Pancreas (tissue), 10 donors: ENCODE data around the gene TCF7L2. TPM values are rescaled to one million over a fixed set of nuclear protein-coding genes. Genes with fewer than 3 reads are reported as not detected.

Experiments
- ATAC-seq, 4 donors: fragments of 200-7000 bp; cut with Tn5 transposase; one replicate each; pipeline versions ENCODE4 v1.8.0 to v1.9.1; 2020; ENCODE audit warnings: mild to moderate bottlenecking in 4 of 4, moderate library complexity in 4 of 4
- DNase-seq, 6 donors: peaks; one replicate each; pipeline ENCODE4 v3.0.0-alpha.2; 2020
- FAIRE-seq: peaks from 2 replicates; lab custom pipeline; 2012; peaks lifted over from hg19 to GRCh38; lab: Jason Lieb, UNC
- H3K27ac ChIP-seq, 4 donors: fragments of 200-600 bp; sonication (generic); 1 replicate in 3 of 4; 2 replicates in 1 of 4; pipeline versions ENCODE4 v1.5.0 to v1.8.0; 2020
- H3K27me3 ChIP-seq, 4 donors: fragments of 200-600 bp; one replicate each; pipeline ENCODE4 v1.8.0; 2021
- H3K36me3 ChIP-seq, 3 donors: fragments of 200-600 bp; sonication (generic) in 1 of 3; one replicate each; pipeline versions ENCODE4 v1.5.0 to v1.8.0; 2020 to 2021
- H3K4me1 ChIP-seq, 3 donors: fragments of 200-600 bp; one replicate each; pipeline ENCODE4 v1.8.0; 2021
- H3K4me3 ChIP-seq, 4 donors: fragments of 200-600 bp; sonication (generic) in 2 of 4; one replicate each; pipeline versions ENCODE4 v1.5.0 to v1.8.0; 2020 to 2021
- H3K9me3 ChIP-seq, 4 donors: fragments of 200-600 bp; one replicate each; pipeline ENCODE4 v1.8.0; 2021
- WGBS, 2 donors: extraction: QIAGEN DNeasy Blood & Tissue Kit; methylation state at CpG; one replicate each; pipeline ENCODE4 v1.1.7; 2013; 5-methylcytosine and 5-hydroxymethylcytosine counted together
- intact Hi-C, 3 donors: fragments of 100-400 bp; cut with DNase I; formaldehyde crosslinking; loops; one replicate each; pipeline versions ENCODE4 v1.11.1 to v1.14.2; 2022
- polyA plus RNA-seq, 2 donors: library from polyadenylated mRNA; stranded (reverse); fragments of 200-250 nt; gene quantifications; one replicate each; pipeline ENCODE4 v1.2.3, GENCODE V29; 2013
- total RNA-seq, 6 donors: library from RNA; stranded (reverse); fragmentation: NEBNext Ultra II Directional in 4 of 6; extraction: Animal tissue kit (Norgen Biotek cat#: 25700) in 4 of 6; gene quantifications; one replicate each; pipeline versions ENCODE4 v1.2.1 to v1.2.4, GENCODE V29; 2021 to 2023
- TF ChIP-seq, protein P1 (sequence below), 4 donors: fragments of 200-600 bp; sonication (generic) in 3 of 4; IDR thresholded peaks; one replicate each; pipeline versions ENCODE4 v1.5.0 to v1.8.0; 2021; ENCODE audit warnings: antibody characterized with exemption in 4 of 4
- donor health status: healthy with polysubstance abuse.
- donor health status: DM: no; HTN: no; CAD: no; lungs with moderate emphysema.
- donor health status: DM: no; HTN: no; CAD: no.
- donor health status: control.
- donor health status: control.
- donor health status: Bipolar disorder and iron deficiency.
- donor health status: DM: yes; HTN: yes; CAD: no.
- donor health status: DM: no; HTN: no; CAD: no.
- donor health status: DM: no; HTN: no; CAD: no.
- donor health status: DM: yes; HTN: yes; CAD: no.

TCF7L2 gene
- total and polyA plus RNA-seq, 8 donors: 7.9 to 22.3 (median 11.6) TPM

GRCh38 chr10:113038183-113038582, 88.1 kb downstream of the TCF7L2 start:
- Histone ChIP-seq H3K27ac (no peak overlapping the region), H3K4me3 (no peak overlapping the region), H3K4me1 (peaks cover 0 to 9% (median 0%) of the 10 kb centered on the region in 3 donors), H3K36me3 (peaks cover 0 to 3% (median 0%) of the 10 kb centered on the region in 3 donors), H3K9me3 (no peaks in the 10 kb centered on the region), H3K27me3 (no peaks in the 10 kb centered on the region)
- ATAC-seq (no peak), FAIRE-seq (no peak), DNase-seq (no peak)
- intact Hi-C loops: no loop called here
- 81 to 86% methylated on average over 12 of the region's 12 CpGs for WGBS, 2 donors
- TF ChIP-seq, protein P1, sequence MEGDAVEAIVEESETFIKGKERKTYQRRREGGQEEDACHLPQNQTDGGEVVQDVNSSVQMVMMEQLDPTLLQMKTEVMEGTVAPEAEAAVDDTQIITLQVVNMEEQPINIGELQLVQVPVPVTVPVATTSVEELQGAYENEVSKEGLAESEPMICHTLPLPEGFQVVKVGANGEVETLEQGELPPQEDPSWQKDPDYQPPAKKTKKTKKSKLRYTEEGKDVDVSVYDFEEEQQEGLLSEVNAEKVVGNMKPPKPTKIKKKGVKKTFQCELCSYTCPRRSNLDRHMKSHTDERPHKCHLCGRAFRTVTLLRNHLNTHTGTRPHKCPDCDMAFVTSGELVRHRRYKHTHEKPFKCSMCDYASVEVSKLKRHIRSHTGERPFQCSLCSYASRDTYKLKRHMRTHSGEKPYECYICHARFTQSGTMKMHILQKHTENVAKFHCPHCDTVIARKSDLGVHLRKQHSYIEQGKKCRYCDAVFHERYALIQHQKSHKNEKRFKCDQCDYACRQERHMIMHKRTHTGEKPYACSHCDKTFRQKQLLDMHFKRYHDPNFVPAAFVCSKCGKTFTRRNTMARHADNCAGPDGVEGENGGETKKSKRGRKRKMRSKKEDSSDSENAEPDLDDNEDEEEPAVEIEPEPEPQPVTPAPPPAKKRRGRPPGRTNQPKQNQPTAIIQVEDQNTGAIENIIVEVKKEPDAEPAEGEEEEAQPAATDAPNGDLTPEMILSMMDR (IDR thresholded peaks at IDR 0.05): no peak

DNA sequence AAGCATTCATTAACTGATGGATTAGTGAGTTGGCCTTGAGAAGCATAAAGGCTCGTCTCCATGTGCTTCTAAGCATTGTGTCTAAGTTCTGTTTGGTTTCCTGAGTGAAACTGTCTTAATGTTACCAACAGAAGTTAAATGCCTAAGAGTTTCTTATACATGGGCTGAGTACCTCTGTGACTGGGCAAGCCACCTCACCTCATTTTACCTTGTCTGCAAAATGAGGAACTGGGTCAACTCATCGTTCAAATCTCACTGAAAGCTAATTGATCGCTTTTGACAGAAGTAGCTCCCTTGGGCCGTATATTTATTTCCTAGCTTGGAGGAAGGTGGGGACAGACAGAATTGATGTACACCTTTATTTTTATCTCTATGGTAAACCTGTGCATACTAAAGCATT, 88.9 kb downstream of the TCF7L2 start:
- no peak for ATAC-seq
- 72 to 74% methylated on average over 4 of the region's 4 CpGs for WGBS, 2 donors
- intact Hi-C loops: no loop called here
- Histone ChIP-seq H3K36me3 (peaks cover 0 to 3% (median 0%) of the 10 kb centered on the region in 3 donors), H3K9me3 (no peaks in the 10 kb centered on the region), H3K27ac (no peak overlapping the region), H3K27me3 (no peaks in the 10 kb centered on the region), H3K4me3 (no peak overlapping the region), H3K4me1 (peaks cover 0 to 9% (median 0%) of the 10 kb centered on the region in 3 donors)
- no peak for FAIRE-seq
- TF ChIP-seq, protein P1 (IDR thresholded peaks at IDR 0.05): no peak
- no peak for DNase-seq

GRCh38 chr10:113041324-113041723, 91.3 kb downstream of the TCF7L2 start:
- Histone ChIP-seq H3K4me3 (no peak overlapping the region), H3K27me3 (no peaks in the 10 kb centered on the region), H3K9me3 (no peaks in the 10 kb centered on the region), H3K4me1 (no peaks in the 10 kb centered on the region), H3K36me3 (peaks cover 0 to 3% (median 0%) of the 10 kb centered on the region in 3 donors), H3K27ac (no peak overlapping the region)
- intact Hi-C loops: no loop called here
- no peak for DNase-seq
- TF ChIP-seq, protein P1 (IDR thresholded peaks at IDR 0.05): no peak
- peak in 1 of 4 donors; percentile 14 for ATAC-seq
- FAIRE-seq: no peak
- 94 to 100% methylated on average over 1 of the region's 1 CpG for WGBS, 2 donors

- Histone ChIP-seq H3K4me3 (no peak overlapping the region), H3K27ac (no peak overlapping the region), H3K9me3 (no peaks in the 10 kb centered on the region), H3K4me1 (peaks cover 0 to 1% (median 0%) of the 10 kb centered on the region in 3 donors), H3K27me3 (no peaks in the 10 kb centered on the region), H3K36me3 (peaks cover 0 to 3% (median 0%) of the 10 kb centered on the region in 3 donors)
- intact Hi-C loops: no loop called here
- DNase-seq: no peak
- no peak for ATAC-seq
- WGBS, 2 donors: 76 to 79% methylated on average over 5 of the region's 5 CpGs
- TF ChIP-seq, protein P1 (IDR thresholded peaks at IDR 0.05): no peak
- no peak for FAIRE-seq
Measured at GRCh38 chr10:113041841-113042750, 92.0 kb downstream of the TCF7L2 start.

DNA sequence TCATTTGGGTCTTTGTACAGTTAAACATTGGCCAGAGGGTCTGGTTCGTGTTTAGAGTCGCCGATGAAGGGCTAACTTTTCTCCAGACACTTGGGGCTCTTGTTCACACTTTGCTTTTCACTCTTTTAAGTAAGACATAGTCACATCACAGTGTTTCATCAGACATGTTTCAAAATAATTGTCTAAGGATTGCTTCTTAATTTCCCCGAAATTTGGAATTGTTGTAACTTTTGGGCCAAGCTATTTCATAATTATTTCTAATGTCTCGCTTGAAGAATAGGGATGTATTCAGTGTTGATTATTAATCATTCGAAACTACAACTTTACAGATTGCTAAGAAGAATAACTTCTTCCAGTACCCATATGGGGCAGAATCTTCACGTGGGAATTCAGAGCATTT, 92.8 kb downstream of the TCF7L2 start:
- peak in 2 of 4 donors; percentile 10 to 11 for ATAC-seq

More for the DNA sequence above, 92.8 kb downstream of the TCF7L2 start:
- Histone ChIP-seq H3K9me3 (no peaks in the 10 kb centered on the region), H3K36me3 (peaks cover 0 to 3% (median 0%) of the 10 kb centered on the region in 3 donors), H3K4me3 (no peak overlapping the region), H3K4me1 (peaks cover 0 to 7% (median 7%) of the 10 kb centered on the region in 3 donors), H3K27ac (no peak overlapping the region), H3K27me3 (no peaks in the 10 kb centered on the region)
- DNase-seq: no peak
- 70 to 80% methylated on average over 7 of the region's 7 CpGs for WGBS, 2 donors
- TF ChIP-seq, protein P1 (IDR thresholded peaks at IDR 0.05): no peak
- no peak for FAIRE-seq
- intact Hi-C loops: no loop called here
